Ovary (tissue), 3 donors: ENCODE data around the gene CEP112.

ENCODE experiments used
- CTCF ChIP-seq, 3 donors: fragments of 450-650 bp in 2 of 3; fragments of 200-600 bp in 1 of 3; IDR thresholded peaks; one replicate each; pipeline versions ENCODE4 v1.5.1 to v1.8.0; 2016 to 2022; ENCODE audit warnings: antibody characterized with exemption in 3 of 3, mild to moderate bottlenecking in 1 of 3
- EP300 ChIP-seq: sonication (generic); formaldehyde crosslinking; IDR thresholded peaks from one replicate; pipeline ENCODE4 v1.6.1; 2017; ENCODE audit warnings: antibody characterized with exemption
- donor health status: DM: no; HTN: no; CAD: no.

GRCh38 chr17:66228887-66229782 lies 37.2 kb upstream of the CEP112 start, which contains the start of gene APOH:
- TF ChIP-seq EP300 (no peak), CTCF (IDR thresholded peaks at IDR 0.05) (no peak)
